Thymus (tissue), 11 donors: ENCODE data around the gene HES4. TPM values are rescaled to one million over a fixed set of nuclear protein-coding genes. Genes with fewer than 3 reads are reported as not detected.
A peak's percentile ranks its signal among the peaks of the same experiment; 100 is the strongest.
"Not testable (repeated sequence)": the region's sequence is repeated elsewhere in the genome, so short reads cannot be mapped to it uniquely, and the experiment has no call there.

ENCODE experiments used
- DNase-seq, 9 donors: peaks; one replicate each; pipeline ENCODE4 v3.0.0-alpha.2; 2013; ENCODE audit warnings: low spot score in 9 of 9, low read depth in 6 of 9, missing footprints in 1 of 9
- H3K27ac ChIP-seq, 2 donors: one replicate each; pipeline ENCODE4 v1.5.1; 2013; ENCODE audit warnings: control low read depth in 1 of 2, low read depth in 1 of 2, low read length in 1 of 2, mild to moderate bottlenecking in 1 of 2, moderate library complexity in 1 of 2
- H3K27me3 ChIP-seq, 2 donors: one replicate each; pipeline ENCODE4 v1.5.1; 2013; ENCODE audit warnings: low read length in 1 of 2; ENCODE audit not compliant: control insufficient read depth in 2 of 2, insufficient read depth in 1 of 2
- H3K36me3 ChIP-seq, 2 donors: one replicate each; pipeline ENCODE4 v1.5.1; 2013; ENCODE audit warnings: low read length in 1 of 2, mild to moderate bottlenecking in 1 of 2, moderate library complexity in 1 of 2; ENCODE audit not compliant: control insufficient read depth in 2 of 2, insufficient read depth in 2 of 2
- H3K4me1 ChIP-seq, 2 donors: one replicate each; pipeline ENCODE4 v1.5.1; 2013; ENCODE audit warnings: low read length in 2 of 2; ENCODE audit not compliant: control insufficient read depth in 2 of 2, insufficient read depth in 2 of 2
- H3K4me3 ChIP-seq, 2 donors: one replicate each; pipeline ENCODE4 v1.5.1; 2013; ENCODE audit warnings: low read length in 2 of 2, control low read depth in 1 of 2, mild to moderate bottlenecking in 1 of 2
- H3K9me3 ChIP-seq, 2 donors: one replicate each; pipeline ENCODE4 v1.5.1; 2013; ENCODE audit warnings: low read length in 1 of 2, mild to moderate bottlenecking in 1 of 2; ENCODE audit not compliant: control insufficient read depth in 2 of 2, insufficient read depth in 1 of 2
- WGBS: extraction: QIAGEN DNeasy Blood & Tissue Kit; methylation state at CpG from one replicate; pipeline ENCODE4 v1.1.7; 2013; 5-methylcytosine and 5-hydroxymethylcytosine counted together
- polyA plus RNA-seq: library from polyadenylated mRNA; stranded (reverse); fragments of 200-250 nt; gene quantifications from one replicate; pipeline ENCODE4 v1.2.3, GENCODE V29; 2013
- total RNA-seq: library from RNA; stranded (reverse); fragments of 120-200 nt; gene quantifications from one replicate; pipeline ENCODE4 v1.2.4, GENCODE V29; 2013
- donor health status: healthy.

The HES4 gene
- total and polyA plus RNA-seq, 2 donors, result 15.5 to 61.3 TPM

DNA sequence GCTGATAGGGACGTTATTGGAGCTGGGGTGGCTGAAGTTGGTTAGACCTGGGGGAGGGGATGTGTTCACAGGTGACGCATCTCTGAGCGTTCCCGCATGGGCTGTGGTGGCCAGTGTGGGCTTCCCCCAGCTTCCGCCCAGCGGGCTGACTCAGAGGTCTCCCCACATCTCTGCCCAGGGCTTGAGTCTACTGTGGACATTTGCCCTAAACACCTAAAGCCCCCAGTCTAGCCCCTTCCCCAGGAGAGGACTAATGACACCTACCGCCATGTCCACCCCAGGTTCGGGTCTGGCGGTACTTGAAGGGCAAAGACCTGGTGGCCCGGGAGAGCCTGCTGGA lies 22.0 kb upstream of the HES4 start:
- Histone ChIP-seq H3K4me1 (peaks cover 9 to 23% of the 10 kb centered on the region in 2 donors), H3K27me3 (peaks cover 28 to 57% of the 10 kb centered on the region in 2 donors), H3K4me3 (no peak overlapping the region), H3K9me3 (peaks cover 1 to 7% of the 10 kb centered on the region in 2 donors), H3K36me3 (no peaks in the 10 kb centered on the region), H3K27ac (no peak overlapping the region)
- WGBS, result 93% methylated on average over 10 of the region's 10 CpGs
- no peak for DNase-seq

DNA sequence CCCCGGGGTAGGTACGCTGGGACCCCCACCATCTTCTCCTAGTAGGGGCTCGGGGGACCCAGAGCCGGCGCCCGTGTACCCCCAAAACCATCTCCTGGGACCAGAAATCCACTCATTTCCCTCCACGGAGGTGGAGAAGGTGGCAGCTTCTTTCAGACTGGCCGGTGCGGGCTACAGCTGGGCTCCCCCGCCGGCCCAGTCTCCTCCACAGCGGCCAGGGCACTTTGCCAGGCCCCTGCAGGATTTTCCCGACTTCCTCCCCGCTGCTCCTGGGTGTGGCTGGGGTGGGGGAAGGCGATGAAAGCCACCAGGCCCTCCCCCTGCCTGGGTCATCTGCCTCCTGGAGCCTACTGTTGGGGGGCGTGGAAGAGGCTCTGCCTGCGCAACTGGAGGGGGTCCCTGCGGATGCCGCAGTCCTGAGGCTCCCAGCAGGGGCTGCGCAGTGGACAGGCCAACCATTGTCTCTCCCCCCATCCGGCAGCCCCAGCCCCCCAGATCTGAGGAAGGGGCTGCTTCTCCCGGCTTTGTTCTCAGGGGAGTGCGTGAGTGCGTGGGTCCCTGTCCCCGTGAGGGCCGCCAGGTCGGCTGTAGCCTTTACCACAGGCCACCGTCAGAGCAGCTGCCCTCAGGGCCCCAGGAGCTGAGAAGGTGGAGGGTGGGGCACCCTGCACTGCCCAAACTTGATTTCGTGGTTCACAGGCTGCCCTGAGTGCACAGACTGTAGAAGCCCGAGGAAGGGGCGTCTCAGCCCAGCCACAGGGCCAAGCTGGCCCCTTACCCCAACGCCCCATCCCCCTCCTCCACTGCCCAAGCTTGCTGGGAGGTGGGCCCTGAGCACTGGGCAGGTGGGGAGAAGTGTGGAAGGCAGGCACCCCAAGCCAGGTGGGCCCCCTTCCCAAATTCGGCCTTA lies 21.4 kb upstream of the HES4 start:
- H3K27ac ChIP-seq, result peak overlapping the region in 1 of 2 donors; percentile 11
- WGBS, result 41% methylated on average over 33 of the region's 33 CpGs
- DNase-seq, result no peak
- peak overlapping the region in 1 of 2 donors; percentile 8 for H3K4me3 ChIP-seq
- H3K9me3 ChIP-seq, result peaks cover 0 to 7% of the 10 kb centered on the region in 2 donors
- no peaks in the 10 kb centered on the region for H3K36me3 ChIP-seq
- H3K4me1 ChIP-seq, result peaks cover 9 to 23% of the 10 kb centered on the region in 2 donors
- peaks cover 28 to 52% of the 10 kb centered on the region in 2 donors for H3K27me3 ChIP-seq

DNA sequence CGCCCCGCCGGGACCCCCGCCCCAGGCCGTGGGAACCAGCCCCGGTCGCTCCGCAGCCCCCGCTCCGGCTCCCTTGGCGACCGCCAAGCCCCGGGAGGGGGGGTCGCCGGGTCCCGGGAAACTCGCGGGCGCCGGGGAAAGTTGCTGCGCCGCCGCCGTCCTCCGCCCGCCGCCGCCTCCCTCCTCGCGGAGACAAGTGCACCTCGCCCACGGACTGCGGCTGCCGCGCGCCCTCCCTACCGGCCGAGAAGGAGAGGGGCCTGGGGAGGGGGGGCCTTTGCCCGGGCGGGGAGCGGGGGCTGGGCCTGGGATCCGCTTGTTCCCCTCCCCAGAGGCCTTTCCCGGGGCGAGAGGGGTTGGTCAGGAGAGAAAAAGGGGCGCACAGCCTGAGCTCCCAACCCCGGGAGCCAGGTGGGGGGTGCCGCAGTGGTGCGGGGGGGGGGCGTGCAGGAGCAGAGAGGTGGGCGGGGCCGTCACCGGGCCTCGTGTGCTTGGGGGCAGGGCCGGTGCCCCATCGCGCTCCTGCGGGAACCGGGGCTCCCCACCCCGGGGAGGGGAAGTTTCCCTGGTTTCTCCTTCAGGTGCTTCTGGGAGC lies 20.6 kb upstream of the HES4 start:
- H3K4me1 ChIP-seq, result peaks cover 9 to 23% of the 10 kb centered on the region in 2 donors

DNA sequence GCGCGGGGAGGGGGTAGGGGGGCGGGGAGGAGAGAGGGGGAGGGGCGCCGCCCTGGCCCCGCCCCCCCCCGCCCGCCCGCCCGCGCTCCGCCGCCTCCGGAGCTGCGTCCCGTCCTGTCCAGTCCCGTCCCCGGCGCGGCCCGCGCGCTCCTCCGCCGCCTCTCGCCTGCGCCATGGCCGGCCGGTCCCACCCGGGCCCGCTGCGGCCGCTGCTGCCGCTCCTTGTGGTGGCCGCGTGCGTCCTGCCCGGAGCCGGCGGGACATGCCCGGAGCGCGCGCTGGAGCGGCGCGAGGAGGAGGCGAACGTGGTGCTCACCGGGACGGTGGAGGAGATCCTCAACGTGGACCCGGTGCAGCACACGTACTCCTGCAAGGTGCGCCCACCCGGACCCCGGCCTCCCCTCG lies 20.1 kb upstream of the HES4 start, which contains the start of gene AGRN:
TSS of gene AGRN (plus strand) at position 121 of the 405 bp plus-strand sequence. CDS start at position 174, 53 bp downstream.
- H3K4me3 ChIP-seq, result peak within 1 kb of the TSS; percentile 13 to 90
- H3K27ac ChIP-seq, result peak within 1 kb of the TSS in 1 of 2 donors; percentile 85
- H3K9me3 ChIP-seq, result peaks cover 0 to 12% of the 10 kb centered on the region in 2 donors
- no peak for DNase-seq
- H3K27me3 ChIP-seq, result peaks cover 28 to 45% of the 10 kb centered on the region in 2 donors
- peaks cover 9 to 28% of the 10 kb centered on the region in 2 donors for H3K4me1 ChIP-seq
- H3K36me3 ChIP-seq, result no peaks in the 10 kb centered on the region
- WGBS, result under 1% methylated on average over 53 of the region's 58 CpGs

More for the DNA sequence above, 20.6 kb upstream of the HES4 start:
- no peak for DNase-seq
- WGBS, result under 1% methylated on average over 59 of the region's 59 CpGs
- H3K27me3 ChIP-seq, result peaks cover 28 to 45% of the 10 kb centered on the region in 2 donors
- H3K27ac ChIP-seq, result peak overlapping the region in 1 of 2 donors; percentile 26
- H3K36me3 ChIP-seq, result no peaks in the 10 kb centered on the region
- peaks cover 0 to 7% of the 10 kb centered on the region in 2 donors for H3K9me3 ChIP-seq
- peak overlapping the region; percentile 8 to 90 for H3K4me3 ChIP-seq

DNA sequence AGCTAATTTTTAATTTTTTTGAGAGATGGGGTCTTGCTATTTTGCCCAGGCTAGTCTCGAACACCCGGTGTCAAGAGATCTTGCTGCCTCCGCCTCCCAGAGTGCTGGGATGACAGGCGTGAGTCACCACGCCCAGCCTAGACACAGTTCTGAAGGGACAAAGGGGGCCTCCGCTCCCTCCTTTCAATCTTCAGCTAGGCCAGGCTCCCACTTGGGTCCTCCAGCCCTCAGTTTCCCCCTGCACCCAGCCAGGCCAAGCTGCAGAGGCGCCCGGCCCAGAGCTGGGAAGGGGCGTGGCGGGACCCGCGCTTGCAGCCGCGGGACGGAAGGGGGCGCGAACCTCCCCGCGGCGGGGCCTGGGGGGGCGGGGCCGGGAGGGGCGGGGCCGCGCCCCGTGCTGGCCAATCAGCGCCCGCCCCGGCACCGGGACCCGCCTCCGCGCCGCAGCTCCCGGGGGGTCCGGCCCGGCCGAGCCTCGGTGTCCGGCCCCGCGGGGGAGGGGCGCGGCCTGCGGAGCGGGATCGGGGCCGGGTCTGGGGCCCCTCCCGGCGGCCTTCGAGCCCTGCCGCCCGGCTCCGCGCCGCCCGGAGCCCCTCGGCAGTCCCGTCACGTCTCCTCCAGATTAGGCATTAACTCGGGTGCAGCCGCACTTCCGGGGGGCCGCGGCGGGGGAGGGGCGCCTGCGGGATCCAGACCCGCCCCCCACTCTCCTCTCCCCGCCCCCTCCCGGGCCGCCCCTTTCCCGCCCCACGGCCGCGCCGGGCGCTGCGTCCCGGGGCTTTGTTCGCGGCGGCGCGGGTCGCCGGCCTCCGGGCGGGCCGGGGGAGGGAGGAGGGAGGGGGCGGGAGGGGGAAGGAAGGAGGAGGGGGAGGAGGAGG lies 19.5 kb upstream of the HES4 start:
- WGBS, result 4% methylated on average over 80 of the region's 91 CpGs

DNA sequence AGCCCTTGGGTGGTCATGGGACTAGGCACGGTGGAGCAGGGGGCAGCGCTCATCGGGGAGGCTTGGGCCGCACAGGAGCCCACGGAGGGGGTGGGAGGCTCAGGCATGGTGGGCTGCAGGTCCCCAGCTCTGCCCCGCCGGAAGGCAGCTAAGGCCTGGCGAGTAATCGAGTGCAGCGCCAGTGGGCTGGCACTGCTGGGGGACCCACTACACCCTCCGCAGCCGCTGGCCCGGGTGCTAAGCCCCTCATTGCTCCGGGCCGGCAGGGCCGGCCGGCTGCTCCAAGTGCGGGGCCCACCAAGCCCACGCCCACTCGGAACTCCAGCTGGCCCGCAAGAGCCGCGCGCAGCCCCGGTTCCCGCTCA lies 18.4 kb upstream of the HES4 start:
- 98% methylated on average over 26 of the region's 26 CpGs for WGBS
- not testable (repeated sequence) for DNase-seq

More for the DNA sequence above, 19.5 kb upstream of the HES4 start:
- Histone ChIP-seq H3K9me3 (peaks cover 0 to 13% of the 10 kb centered on the region in 2 donors), H3K4me3 (peak overlapping the region; percentile 13 to 90), H3K27ac (peak overlapping the region in 1 of 2 donors; percentile 85), H3K27me3 (peaks cover 28 to 41% of the 10 kb centered on the region in 2 donors), H3K4me1 (peaks cover 13 to 31% of the 10 kb centered on the region in 2 donors), H3K36me3 (no peaks in the 10 kb centered on the region)
- peak in 3 of 9 donors; percentile 71 to 82 (median 74) for DNase-seq

DNA sequence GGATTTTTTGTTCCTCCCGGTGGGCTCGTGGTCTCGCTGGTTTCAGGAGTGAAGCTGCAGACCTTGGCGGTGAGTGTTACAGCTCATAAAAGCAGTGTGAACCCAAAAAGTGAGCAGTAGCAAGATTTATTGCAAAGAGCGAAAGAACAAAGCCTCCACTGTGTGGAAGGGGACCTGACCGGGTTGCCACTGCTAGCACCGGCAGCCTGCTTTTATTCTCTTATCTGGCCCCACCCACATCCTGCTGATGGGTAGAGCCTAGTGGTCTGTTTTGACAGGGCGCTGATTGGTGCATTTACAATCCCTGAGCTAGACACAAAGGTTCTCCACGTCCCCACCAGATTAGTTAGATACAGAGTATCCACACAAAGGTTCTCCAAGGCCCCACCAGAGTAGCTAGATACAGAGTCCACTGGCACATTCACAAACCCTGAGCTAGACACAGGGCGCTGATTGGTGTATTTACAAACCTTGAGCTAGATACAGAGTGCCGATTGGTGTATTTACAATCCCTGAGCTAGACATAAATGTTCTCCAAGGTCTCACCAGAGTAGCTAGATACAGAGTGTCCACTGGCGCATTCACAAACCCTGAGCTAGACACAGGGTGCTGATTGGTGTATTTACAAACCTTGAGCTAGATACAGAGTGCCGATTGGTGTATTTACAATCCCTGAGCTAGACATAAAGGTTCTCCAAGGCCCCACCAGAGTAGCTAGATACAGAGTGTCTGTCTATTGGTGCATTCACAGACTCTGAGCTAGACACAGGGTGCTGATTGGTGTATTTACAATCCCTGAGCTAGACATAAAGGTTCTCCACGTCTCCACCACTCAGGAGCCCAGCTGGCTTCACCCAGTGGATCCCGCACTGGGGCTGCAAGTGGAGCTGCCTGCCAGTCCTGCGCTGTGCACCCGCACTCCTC lies 17.8 kb upstream of the HES4 start:
- 80% methylated on average over 17 of the region's 17 CpGs for WGBS
- H3K27me3 ChIP-seq, result peaks cover 26% of the 10 kb centered on the region in 2 donors
- H3K36me3 ChIP-seq, H3K27ac ChIP-seq, DNase-seq, H3K4me3 ChIP-seq: not testable (repeated sequence)
- peaks cover 0 to 20% of the 10 kb centered on the region in 2 donors for H3K9me3 ChIP-seq
- H3K4me1 ChIP-seq, result peaks cover 21 to 42% of the 10 kb centered on the region in 2 donors

More for the DNA sequence above, 18.4 kb upstream of the HES4 start:
- peaks cover 26 to 33% of the 10 kb centered on the region in 2 donors for H3K27me3 ChIP-seq
- H3K9me3 ChIP-seq, result peaks cover 0 to 18% of the 10 kb centered on the region in 2 donors
- H3K36me3 ChIP-seq, H3K4me3 ChIP-seq, H3K27ac ChIP-seq: not testable (repeated sequence)
- H3K4me1 ChIP-seq, result peaks cover 21 to 40% of the 10 kb centered on the region in 2 donors
